CD14-positive monocyte (primary cell): ENCODE measurements around the gene MACF1. TPM values are rescaled to one million over a fixed set of nuclear protein-coding genes. Genes with fewer than 3 reads are reported as not detected.
A peak's percentile ranks its signal among the peaks of the same experiment; 100 is the strongest.

Experiments used
- DNase-seq, 3 donors: peaks; one replicate each; pipeline ENCODE4 v3.0.0-alpha.2; 2011 to 2022
- H2AFZ ChIP-seq: 2 replicates; pipeline ENCODE4 v1.6.0; 2012; ENCODE audit warnings: mild to moderate bottlenecking, low read depth, low read length, inconsistent platforms; ENCODE audit not compliant: insufficient read depth, poor library complexity, severe bottlenecking
- H3K27ac ChIP-seq, 2 donors: 1 replicate in 1 of 2; 2 replicates in 1 of 2; pipeline ENCODE4 v1.5.1; 2012 to 2013; ENCODE audit warnings: low read length in 2 of 2, control low read depth in 1 of 2, inconsistent platforms in 1 of 2, low read depth in 1 of 2, mild to moderate bottlenecking in 1 of 2
- H3K27me3 ChIP-seq, 2 donors: one replicate each; pipeline versions ENCODE4 v1.6.0 to v1.6.1; 2011 to 2013; ENCODE audit warnings: low read length in 2 of 2; ENCODE audit not compliant: control insufficient read depth in 2 of 2, insufficient read depth in 2 of 2
- H3K36me3 ChIP-seq, 2 donors: replicated peaks in 1 of 2; 1 replicate in 1 of 2; 2 replicates in 1 of 2; pipeline versions ENCODE4 v1.5.1 to v1.6.1; 2012 to 2013; ENCODE audit warnings: low read length in 2 of 2, control low read depth in 1 of 2, inconsistent platforms in 1 of 2, mild to moderate bottlenecking in 1 of 2; ENCODE audit not compliant: insufficient read depth in 2 of 2, control insufficient read depth in 1 of 2
- H3K4me1 ChIP-seq, 2 donors: 1 replicate in 1 of 2; 2 replicates in 1 of 2; pipeline versions ENCODE4 v1.5.1 to v1.6.1; 2012 to 2013; ENCODE audit warnings: low read length in 2 of 2, control low read depth in 1 of 2, inconsistent platforms in 1 of 2, mild to moderate bottlenecking in 1 of 2, moderate library complexity in 1 of 2; ENCODE audit not compliant: insufficient read depth in 2 of 2, control insufficient read depth in 1 of 2
- H3K4me2 ChIP-seq: replicated peaks from 2 replicates; pipeline ENCODE3; 2012; ENCODE audit warnings: low read length, moderate library complexity, mild to moderate bottlenecking; ENCODE audit not compliant: poor library complexity, severe bottlenecking; ENCODE audit errors: extremely low read depth
- H3K4me3 ChIP-seq, 3 experiments: fragments of 200-600 bp in 1 of 3; sonication (generic) in 1 of 3; replicated peaks in 1 of 3; 1 replicate in 2 of 3; 2 replicates in 1 of 3; pipeline ENCODE4 v1.5.1; 2011 to 2013; ENCODE audit warnings: low read length in 3 of 3, mild to moderate bottlenecking in 3 of 3, control low read depth in 2 of 3, low read depth in 2 of 3, inconsistent platforms in 1 of 3, moderate library complexity in 1 of 3
- H3K79me2 ChIP-seq: 2 replicates; pipeline ENCODE4 v1.6.0; 2012; ENCODE audit warnings: mild to moderate bottlenecking, control low read depth, inconsistent platforms, low read length, moderate library complexity; ENCODE audit not compliant: insufficient read depth
- H3K9ac ChIP-seq: 2 replicates; pipeline ENCODE4 v1.6.0; 2017; ENCODE audit warnings: low read length, mild to moderate bottlenecking; ENCODE audit not compliant: insufficient read depth, poor library complexity, severe bottlenecking
- H3K9me3 ChIP-seq, 2 donors: replicated peaks in 1 of 2; 1 replicate in 1 of 2; 2 replicates in 1 of 2; pipeline versions ENCODE4 v1.5.1 to v1.6.1; 2012 to 2013; ENCODE audit warnings: low read length in 2 of 2, control low read depth in 1 of 2; ENCODE audit not compliant: control insufficient read depth in 1 of 2, insufficient read depth in 1 of 2
- H4K20me1 ChIP-seq: 2 replicates; pipeline ENCODE4 v1.6.0; 2012; ENCODE audit warnings: mild to moderate bottlenecking, low read length, control low read depth, moderate library complexity; ENCODE audit not compliant: insufficient read depth
- H3K27ac Mint-ChIP-seq, 7 donors: one replicate each; pipeline ENCODE4 v1.8.0; 2020; ENCODE audit warnings: mild to moderate bottlenecking in 7 of 7, mixed read lengths in 7 of 7, moderate library complexity in 6 of 7, inconsistent platforms in 2 of 7
- H3K27me3 Mint-ChIP-seq, 3 donors: one replicate each; pipeline ENCODE4 v1.8.0; 2021 to 2022; ENCODE audit warnings: low read depth in 3 of 3, mild to moderate bottlenecking in 3 of 3, mixed read lengths in 3 of 3, moderate library complexity in 3 of 3, inconsistent platforms in 1 of 3
- H3K36me3 Mint-ChIP-seq, 2 donors: one replicate each; pipeline ENCODE4 v1.8.0; 2020; ENCODE audit warnings: mixed read lengths in 2 of 2, inconsistent platforms in 1 of 2, mild to moderate bottlenecking in 1 of 2
- H3K4me1 Mint-ChIP-seq: one replicate; pipeline ENCODE4 v1.8.0; 2020; ENCODE audit warnings: mild to moderate bottlenecking, mixed read lengths
- H3K4me3 Mint-ChIP-seq, 2 donors: one replicate each; pipeline ENCODE4 v1.8.0; 2020; ENCODE audit warnings: mild to moderate bottlenecking in 2 of 2, mixed read lengths in 2 of 2, moderate library complexity in 1 of 2
- H3K9me3 Mint-ChIP-seq, 7 donors: one replicate each; pipeline ENCODE4 v1.8.0; 2020 to 2022; ENCODE audit warnings: mixed read lengths in 7 of 7, mild to moderate bottlenecking in 6 of 7, moderate library complexity in 6 of 7, inconsistent platforms in 2 of 7
- WGBS: methylation state at CpG from one replicate; pipeline ENCODE4 v1.1.5; 2013; ENCODE audit warnings: missing lambda C conversion rate; ENCODE audit not compliant: insufficient coverage; 5-methylcytosine and 5-hydroxymethylcytosine counted together
- intact Hi-C, 2 donors: fragments of 100-400 bp; cut with micrococcal nuclease; formaldehyde crosslinking; loops; one replicate each; pipeline versions ENCODE4 v1.15.0 to v1.15.1; 2023
- polyA plus RNA-seq, 3 donors: library from polyadenylated mRNA; depleted of rRNA in 1 of 3; unstranded in 2 of 3; stranded (reverse) in 1 of 3; fragments of 300-500 nt in 2 of 3; fragments of >200 nt in 1 of 3; fragmentation: Illumina TruSeq in 2 of 3; gene quantifications; 1 replicate in 2 of 3; 2 replicates in 1 of 3; pipeline ENCODE4 v1.2.3, GENCODE V29; 2012 to 2021
- TF ChIP-seq, protein P1 (sequence below): fragments of 200-600 bp; IDR thresholded peaks from one replicate; pipeline ENCODE4 v1.8.0; 2022; ENCODE audit warnings: antibody characterized with exemption, mild to moderate bottlenecking

MACF1 gene
- polyA plus RNA-seq, 3 donors: 3.4 to 36.8 (median 4.5) TPM

DNA sequence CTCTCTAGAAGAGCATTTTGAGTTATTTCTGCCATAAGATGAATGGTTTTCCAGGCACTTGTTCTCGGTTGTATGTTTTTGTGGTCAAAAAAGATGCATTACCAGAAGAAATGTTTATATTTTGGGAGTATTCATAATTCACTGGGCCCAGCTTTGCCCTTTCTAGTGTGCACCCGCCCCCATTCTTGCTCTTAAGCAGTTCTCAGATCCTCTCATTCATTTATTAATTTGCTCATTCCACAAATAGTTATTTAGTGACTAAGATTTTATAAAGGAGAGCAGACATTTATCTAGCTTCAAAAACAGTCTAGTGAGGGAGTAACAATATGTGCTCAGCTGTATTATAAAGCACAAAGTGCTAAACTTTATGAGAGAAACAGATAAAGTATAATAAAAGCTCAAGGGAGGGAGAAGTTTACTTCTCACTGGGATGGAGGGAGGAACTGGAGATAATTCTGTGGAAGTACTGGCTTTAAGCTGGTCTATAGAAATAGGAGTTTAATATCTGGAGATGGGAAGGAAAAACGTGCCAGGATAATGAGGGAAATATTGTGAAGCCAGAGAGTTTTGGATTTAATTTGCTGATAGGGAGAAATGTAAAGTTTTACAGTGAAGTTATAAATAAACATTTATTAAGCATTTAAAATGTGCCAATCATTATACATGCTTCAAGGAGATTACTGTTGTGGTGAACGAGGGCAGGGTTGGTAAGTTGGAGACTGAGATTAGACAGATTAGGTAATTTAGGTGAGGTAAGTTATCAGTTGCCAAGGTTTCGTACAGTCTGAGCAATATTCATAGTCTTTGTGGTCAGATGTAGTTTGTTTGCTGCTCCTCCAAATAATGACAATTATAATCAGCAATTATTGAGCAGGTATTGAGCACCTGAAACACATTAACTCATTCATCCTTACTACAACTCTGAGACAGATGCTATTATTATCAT is 9.1 kb upstream of the MACF1 start:
- H3K27ac Mint-ChIP-seq: peak overlapping the region in 2 of 7 donors; percentile 56 to 79
- no peak overlapping the region for H3K4me3 ChIP-seq
- H3K4me3 Mint-ChIP-seq: no peak overlapping the region
- TF ChIP-seq, protein P1, sequence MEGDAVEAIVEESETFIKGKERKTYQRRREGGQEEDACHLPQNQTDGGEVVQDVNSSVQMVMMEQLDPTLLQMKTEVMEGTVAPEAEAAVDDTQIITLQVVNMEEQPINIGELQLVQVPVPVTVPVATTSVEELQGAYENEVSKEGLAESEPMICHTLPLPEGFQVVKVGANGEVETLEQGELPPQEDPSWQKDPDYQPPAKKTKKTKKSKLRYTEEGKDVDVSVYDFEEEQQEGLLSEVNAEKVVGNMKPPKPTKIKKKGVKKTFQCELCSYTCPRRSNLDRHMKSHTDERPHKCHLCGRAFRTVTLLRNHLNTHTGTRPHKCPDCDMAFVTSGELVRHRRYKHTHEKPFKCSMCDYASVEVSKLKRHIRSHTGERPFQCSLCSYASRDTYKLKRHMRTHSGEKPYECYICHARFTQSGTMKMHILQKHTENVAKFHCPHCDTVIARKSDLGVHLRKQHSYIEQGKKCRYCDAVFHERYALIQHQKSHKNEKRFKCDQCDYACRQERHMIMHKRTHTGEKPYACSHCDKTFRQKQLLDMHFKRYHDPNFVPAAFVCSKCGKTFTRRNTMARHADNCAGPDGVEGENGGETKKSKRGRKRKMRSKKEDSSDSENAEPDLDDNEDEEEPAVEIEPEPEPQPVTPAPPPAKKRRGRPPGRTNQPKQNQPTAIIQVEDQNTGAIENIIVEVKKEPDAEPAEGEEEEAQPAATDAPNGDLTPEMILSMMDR: no peak
- H3K36me3 Mint-ChIP-seq: no peaks in the 10 kb centered on the region
- peaks cover 46% of the 10 kb centered on the region for H3K4me1 Mint-ChIP-seq
- peaks cover 19 to 42% of the 10 kb centered on the region in 2 donors for H3K4me1 ChIP-seq
- no peak for DNase-seq
- no peaks in the 10 kb centered on the region for H3K36me3 ChIP-seq
- H4K20me1 ChIP-seq: peaks cover 11% of the 10 kb centered on the region
- no peak overlapping the region for H3K9ac ChIP-seq
- peaks cover 22% of the 10 kb centered on the region for H3K79me2 ChIP-seq
- H3K27me3 ChIP-seq: no peaks in the 10 kb centered on the region
- intact Hi-C loops: no loop called here
- no peaks in the 10 kb centered on the region for H3K9me3 Mint-ChIP-seq
- WGBS: no CpG with 5 or more reads among the region's 5 CpGs
- no peaks in the 10 kb centered on the region for H3K9me3 ChIP-seq
- peak overlapping the region in 1 of 2 donors; percentile 76 for H3K27ac ChIP-seq
- no peak overlapping the region for H3K4me2 ChIP-seq
- H3K27me3 Mint-ChIP-seq: peaks cover 0 to 2% (median 2%) of the 10 kb centered on the region in 3 donors
- H2AFZ ChIP-seq: no peak overlapping the region

DNA sequence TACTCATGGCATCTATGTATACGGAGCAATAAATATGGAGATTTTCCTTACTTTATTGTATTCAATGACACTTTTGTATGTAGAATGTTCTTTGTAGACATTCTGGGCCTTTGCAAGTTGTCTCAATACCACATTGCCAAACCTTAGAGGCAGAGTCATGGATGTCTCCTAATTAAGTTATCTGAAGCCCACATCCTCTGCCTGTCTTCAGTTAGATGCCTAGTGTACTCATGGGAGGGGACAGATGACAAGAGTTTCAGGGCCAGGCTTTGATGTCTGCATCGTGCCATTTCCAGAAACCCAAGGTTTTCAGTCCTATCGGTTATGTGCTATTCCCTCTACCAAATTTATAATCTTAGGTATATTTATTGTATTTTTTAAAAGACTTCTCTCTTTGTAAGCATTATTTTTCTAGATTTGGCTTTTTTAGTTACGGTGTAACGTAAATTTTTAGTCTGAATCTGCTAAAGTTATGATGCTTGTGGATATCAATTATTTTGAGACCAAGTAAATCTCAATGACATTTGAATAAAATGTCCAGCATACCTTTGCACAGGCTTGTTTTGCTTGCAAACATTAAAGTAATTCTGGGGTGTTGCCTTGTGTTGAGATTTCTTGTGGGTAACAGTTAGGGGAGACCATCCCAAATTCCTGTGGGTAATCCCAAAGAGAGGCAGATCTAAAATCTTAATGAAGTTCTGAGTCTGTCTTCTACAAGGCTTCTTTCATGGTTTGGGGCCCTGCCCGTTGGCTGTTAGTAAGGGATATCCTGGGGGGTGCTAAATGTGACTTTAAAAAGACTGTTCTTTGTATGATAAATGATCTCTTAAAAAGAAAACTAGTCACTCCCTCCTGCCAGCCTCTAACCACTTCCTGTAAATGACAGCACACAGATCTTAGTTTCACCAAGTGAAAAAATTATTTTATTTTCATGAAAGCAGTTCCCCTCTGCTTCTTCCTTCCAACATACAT is 8.0 kb upstream of the MACF1 start:
- peaks cover 0 to 2% (median 0%) of the 10 kb centered on the region in 3 donors for H3K27me3 Mint-ChIP-seq
- Histone ChIP-seq H4K20me1 (peaks cover 11% of the 10 kb centered on the region), H3K9me3 (no peaks in the 10 kb centered on the region), H3K4me3 (peak overlapping the region in 1 of 3 experiments; percentile 41), H3K9ac (peak overlapping the region; percentile 39), H3K4me2 (peak overlapping the region; percentile 59), H3K79me2 (peaks cover 22% of the 10 kb centered on the region), H3K4me1 (peaks cover 19 to 42% of the 10 kb centered on the region in 2 donors), H2AFZ (no peak overlapping the region), H3K27ac (peak overlapping the region in 1 of 2 donors; percentile 76), H3K36me3 (no peaks in the 10 kb centered on the region), H3K27me3 (no peaks in the 10 kb centered on the region)
- intact Hi-C loops: no loop called here
- no peaks in the 10 kb centered on the region for H3K36me3 Mint-ChIP-seq
- peaks cover 48% of the 10 kb centered on the region for H3K4me1 Mint-ChIP-seq
- H3K4me3 Mint-ChIP-seq: peak overlapping the region in 1 of 2 donors; percentile 60
- peak overlapping the region in 6 of 7 donors; percentile 51 to 94 (median 70) for H3K27ac Mint-ChIP-seq
- peak; percentile 35 to 51 (median 35) for DNase-seq
- no peaks in the 10 kb centered on the region for H3K9me3 Mint-ChIP-seq
- WGBS: no CpG with 5 or more reads among the region's 6 CpGs
- TF ChIP-seq, protein P1: no peak
